AG04449 (cell line): ENCODE data around the gene C1orf35.

Experiments used
- CTCF ChIA-PET: fragments of 350-600 bp; formaldehyde crosslinking; extraction: SDS; loops from one replicate; lab custom pipeline; 2021; ENCODE audit warnings: antibody characterized with exemption; lab: Yijun Ruan, JAX
- POLR2A ChIA-PET: fragments of 400-600, 350-600 bp; formaldehyde crosslinking; extraction: SDS; loops from one replicate; lab custom pipeline; 2020; ENCODE audit warnings: antibody characterized with exemption, inconsistent platforms; lab: Yijun Ruan, JAX
- DNase-seq: peaks from one replicate; pipeline ENCODE4 v3.0.0-alpha.2; 2010; ENCODE audit warnings: low read depth, low spot score
- H3K4me3 ChIP-seq: 2 replicates; pipeline ENCODE4 v1.5.1; 2011; ENCODE audit warnings: low read depth, mild to moderate bottlenecking, control low read depth, low read length
- TF ChIP-seq, protein P1 (sequence below): IDR thresholded peaks from one replicate; pipeline ENCODE4 v1.5.1; 2011; ENCODE audit warnings: mild to moderate bottlenecking, moderate library complexity, low read length, control low read depth, inconsistent platforms; ENCODE audit not compliant: insufficient read depth; ENCODE audit errors: missing control alignments

Gene C1orf35

DNA sequence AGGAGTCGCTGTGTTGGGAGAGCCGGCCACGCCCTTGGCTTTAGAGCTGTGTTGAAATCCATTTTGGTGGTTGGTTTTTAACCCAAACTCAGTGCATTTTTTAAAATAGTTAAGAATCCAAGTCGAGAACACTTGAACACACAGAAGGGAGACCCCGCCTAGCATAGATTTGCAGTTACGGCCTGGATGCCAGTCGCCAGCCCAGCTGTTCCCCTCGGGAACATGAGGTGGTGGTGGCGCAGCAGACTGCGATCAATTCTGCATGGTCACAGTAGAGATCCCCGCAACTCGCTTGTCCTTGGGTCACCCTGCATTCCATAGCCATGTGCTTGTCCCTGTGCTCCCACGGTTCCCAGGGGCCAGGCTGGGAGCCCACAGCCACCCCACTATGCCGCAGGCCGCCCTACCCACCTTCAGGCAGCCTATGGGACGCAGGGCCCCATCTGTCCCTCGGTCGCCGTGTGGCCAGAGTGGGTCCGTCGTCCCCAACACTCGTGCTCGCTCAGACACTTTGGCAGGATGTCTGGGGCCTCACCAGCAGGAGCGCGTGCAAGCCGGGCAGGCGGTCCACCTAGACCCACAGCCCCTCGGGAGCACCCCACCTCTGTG, 4.7 kb downstream of the C1orf35 start:
- DNase-seq, result no peak
- TF ChIP-seq, protein P1, sequence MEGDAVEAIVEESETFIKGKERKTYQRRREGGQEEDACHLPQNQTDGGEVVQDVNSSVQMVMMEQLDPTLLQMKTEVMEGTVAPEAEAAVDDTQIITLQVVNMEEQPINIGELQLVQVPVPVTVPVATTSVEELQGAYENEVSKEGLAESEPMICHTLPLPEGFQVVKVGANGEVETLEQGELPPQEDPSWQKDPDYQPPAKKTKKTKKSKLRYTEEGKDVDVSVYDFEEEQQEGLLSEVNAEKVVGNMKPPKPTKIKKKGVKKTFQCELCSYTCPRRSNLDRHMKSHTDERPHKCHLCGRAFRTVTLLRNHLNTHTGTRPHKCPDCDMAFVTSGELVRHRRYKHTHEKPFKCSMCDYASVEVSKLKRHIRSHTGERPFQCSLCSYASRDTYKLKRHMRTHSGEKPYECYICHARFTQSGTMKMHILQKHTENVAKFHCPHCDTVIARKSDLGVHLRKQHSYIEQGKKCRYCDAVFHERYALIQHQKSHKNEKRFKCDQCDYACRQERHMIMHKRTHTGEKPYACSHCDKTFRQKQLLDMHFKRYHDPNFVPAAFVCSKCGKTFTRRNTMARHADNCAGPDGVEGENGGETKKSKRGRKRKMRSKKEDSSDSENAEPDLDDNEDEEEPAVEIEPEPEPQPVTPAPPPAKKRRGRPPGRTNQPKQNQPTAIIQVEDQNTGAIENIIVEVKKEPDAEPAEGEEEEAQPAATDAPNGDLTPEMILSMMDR, result no peak
- ChIA-PET CTCF (interaction anchor here (1.0 to 1.1 kb wide), 2 partner anchors 16 to 32 kb away, joined by 3 read pairs; partner anchors contain the start of gene ARF1), POLR2A (interaction anchor here (0.9 to 1.4 kb wide), 2 partner anchors 8 to 16 kb away, joined by 3 read pairs; partner anchors contain the start of gene ARF1)
- H3K4me3 ChIP-seq, result no peak overlapping the region

DNA sequence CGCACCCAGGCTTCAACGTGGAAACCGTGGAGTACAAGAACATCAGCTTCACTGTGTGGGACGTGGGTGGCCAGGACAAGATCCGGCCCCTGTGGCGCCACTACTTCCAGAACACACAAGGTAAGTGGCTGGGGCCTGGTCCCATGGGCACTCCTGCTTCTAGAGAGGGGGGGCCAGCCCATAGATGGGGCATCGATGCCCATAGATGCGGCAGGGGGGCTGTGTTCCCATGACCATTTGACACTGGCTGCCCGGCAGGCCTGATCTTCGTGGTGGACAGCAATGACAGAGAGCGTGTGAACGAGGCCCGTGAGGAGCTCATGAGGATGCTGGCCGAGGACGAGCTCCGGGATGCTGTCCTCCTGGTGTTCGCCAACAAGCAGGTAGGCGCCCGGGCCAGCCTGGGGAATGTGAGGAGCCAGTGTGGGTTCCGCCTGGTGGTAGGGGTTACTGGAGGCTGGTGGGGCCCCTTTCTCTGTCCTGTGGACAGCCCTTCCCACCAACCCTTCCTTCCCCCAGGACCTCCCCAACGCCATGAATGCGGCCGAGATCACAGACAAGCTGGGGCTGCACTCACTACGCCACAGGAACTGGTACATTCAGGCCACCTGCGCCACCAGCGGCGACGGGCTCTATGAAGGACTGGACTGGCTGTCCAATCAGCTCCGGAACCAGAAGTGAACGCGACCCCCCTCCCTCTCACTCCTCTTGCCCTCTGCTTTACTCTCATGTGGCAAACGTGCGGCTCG, 5.6 kb downstream of the C1orf35 start:
- TF ChIP-seq, protein P1, result no peak
- ChIA-PET CTCF (interaction anchor here (1.0 kb wide), 1 partner anchor 33 kb away, joined by 3 read pairs; no protein-coding TSS in a partner anchor), POLR2A (interaction anchor here (0.9 kb wide), 1 partner anchor 15 kb away, joined by 3 read pairs; the partner anchor contains the start of gene ARF1)
- no peak for DNase-seq
- H3K4me3 ChIP-seq, result no peak overlapping the region

DNA sequence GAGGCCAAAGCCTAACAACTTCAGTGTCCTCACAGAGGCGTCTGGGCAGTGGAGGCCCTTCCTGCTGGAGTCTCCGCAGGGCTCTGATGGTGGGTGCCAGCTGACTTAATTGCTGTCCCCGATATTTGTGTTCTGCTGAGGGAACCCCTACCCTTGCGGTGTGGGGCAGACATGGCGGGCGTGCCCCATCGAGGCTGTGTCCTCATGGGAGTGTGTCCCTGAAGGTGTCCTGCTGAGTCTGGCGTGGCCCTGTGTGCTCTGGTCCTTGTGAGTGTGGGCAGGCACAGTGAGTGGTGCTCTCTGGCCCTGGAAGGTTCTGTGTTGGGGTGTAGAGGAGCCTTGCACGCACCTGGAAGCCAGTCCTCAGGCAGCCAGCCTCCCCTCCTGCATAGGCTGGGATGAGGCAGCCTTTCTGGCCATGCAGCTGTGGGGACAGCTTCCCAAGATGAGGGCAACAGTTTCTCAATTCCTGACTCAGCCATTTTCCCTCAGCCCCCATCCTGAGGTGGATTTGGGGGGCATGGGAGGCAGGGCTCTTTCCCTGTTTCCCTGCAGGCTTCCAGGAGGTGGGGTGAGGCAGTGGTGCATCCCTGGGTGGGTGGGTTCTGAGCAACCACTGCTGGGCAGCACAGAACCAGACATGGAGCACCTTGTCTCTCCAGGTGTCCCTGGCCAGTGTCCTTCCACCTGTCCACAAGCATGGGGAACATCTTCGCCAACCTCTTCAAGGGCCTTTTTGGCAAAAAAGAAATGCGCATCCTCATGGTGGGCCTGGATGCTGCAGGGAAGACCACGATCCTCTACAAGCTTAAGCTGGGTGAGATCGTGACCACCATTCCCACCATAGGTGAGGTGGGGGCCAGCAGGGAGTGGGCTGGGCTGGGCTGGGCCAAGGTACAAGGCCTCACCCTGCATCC, 6.5 kb downstream of the C1orf35 start:
- ChIA-PET CTCF (no interaction called here), POLR2A (no interaction called here)
- no peak overlapping the region for H3K4me3 ChIP-seq
- DNase-seq, result no peak
- TF ChIP-seq, protein P1, result no peak

DNA sequence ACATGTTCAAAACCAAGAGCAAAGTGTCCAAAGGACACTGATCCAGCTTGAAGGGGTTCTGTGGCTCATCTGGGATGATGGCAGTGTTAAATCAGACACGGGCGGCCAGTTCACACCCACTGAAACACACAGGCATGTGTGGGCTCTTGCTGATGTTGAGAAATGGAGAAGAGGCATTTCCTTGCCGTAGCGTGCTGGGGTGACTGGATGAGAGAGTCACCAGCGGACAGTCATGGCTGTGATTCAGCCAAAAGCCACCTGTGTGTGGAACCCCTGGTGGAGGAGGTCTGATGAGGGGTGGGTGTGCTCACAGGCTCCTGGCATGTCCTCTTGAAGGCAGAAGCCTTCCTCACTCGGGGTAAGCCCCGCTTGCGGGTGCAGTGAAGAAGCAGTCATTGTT, 7.2 kb downstream of the C1orf35 start:
- no peak overlapping the region for H3K4me3 ChIP-seq
- no peak for DNase-seq
- TF ChIP-seq, protein P1, result no peak
- ChIA-PET CTCF (no interaction called here), POLR2A (no interaction called here)

DNA sequence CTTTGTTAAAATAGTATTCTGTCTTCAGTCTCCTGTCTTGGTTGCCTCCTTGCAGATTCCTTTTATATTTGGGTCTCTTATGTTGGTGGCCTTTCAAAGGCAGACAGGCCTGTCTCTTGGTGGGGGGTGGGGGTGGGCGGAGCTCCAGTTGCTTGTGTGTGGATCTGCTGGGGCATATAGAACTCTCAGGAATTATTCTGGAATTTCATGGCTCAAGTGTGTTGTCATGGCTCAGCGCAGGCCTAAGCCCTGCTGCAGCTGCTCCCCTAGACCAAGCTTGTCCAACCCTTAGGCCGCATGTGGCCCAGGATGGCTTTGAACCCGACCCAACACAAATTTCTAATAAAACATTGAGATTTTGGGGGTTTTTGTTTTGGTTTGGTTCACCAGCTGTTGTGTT, 8.0 kb downstream of the C1orf35 start:
- ChIA-PET POLR2A (no interaction called here), CTCF (interaction anchor here (1.3 kb wide), 1 partner anchor 95 kb away, joined by 3 read pairs; no protein-coding TSS in a partner anchor)
- no peak overlapping the region for H3K4me3 ChIP-seq
- TF ChIP-seq, protein P1, result no peak
- DNase-seq, result no peak
